ENCODE data around the gene ALG3.

ALG3 gene

GRCh38 chr3:184239221-184239620 is 9.5 kb downstream of the ALG3 start:
- no peak for DNase-seq (ENCODE audit: extremely low read depth, insufficient read length)
- Histone ChIP-seq H3K27me3 (replicated peaks; ENCODE audit: control insufficient read depth, insufficient read depth, low read length) (no peaks in the 10 kb centered on the region), H3K36me3 (ENCODE audit: control insufficient read depth, insufficient read depth, low read length) (peaks cover 16% of the 10 kb centered on the region), H3K4me3 (replicated peaks; ENCODE audit: low read depth, low read length) (no peak overlapping the region)
- TF ChIP-seq CTCF (IDR thresholded peaks at IDR 0.05; ENCODE audit: insufficient read depth, low read length, poor library complexity, severe bottlenecking) = no peak

DNA sequence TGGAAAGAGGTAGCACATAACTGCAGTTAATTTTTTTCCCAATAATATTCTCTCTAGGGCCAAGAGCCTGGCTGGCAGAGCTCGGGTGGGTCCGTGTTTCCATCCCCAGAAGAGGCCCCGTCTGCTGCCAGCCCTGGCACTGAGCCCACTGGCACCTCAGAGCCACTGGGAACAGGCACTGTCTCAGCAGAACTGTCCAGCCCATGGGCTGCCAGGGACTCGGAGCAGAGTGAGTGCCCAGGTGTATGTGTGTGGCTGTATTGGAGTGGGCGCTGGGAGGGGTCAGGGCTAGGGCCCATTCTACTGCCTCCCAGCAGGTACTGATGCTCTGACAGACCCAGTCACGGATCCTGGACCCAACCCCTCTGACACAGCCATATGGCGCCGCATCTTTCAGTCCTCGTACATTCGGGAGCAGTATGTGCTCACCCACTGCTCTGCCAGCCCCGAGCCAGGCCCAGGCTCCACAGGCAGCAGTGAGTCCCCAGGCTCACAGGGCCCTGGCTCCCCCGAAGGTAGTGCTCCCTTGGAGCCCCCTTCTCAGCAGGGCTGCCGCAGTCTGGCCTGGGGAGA is 10.4 kb downstream of the ALG3 start:
- TF ChIP-seq CTCF (IDR thresholded peaks at IDR 0.05; ENCODE audit: insufficient read depth, low read length, poor library complexity, severe bottlenecking) = no peak
- peaks cover 10% of the 10 kb centered on the region for H3K36me3 ChIP-seq (ENCODE audit: control insufficient read depth, insufficient read depth, low read length)
- no peaks in the 10 kb centered on the region for H3K27me3 ChIP-seq (replicated peaks; ENCODE audit: control insufficient read depth, insufficient read depth, low read length)
- H3K4me3 ChIP-seq (replicated peaks; ENCODE audit: low read depth, low read length) = no peak overlapping the region
- no peak for DNase-seq (ENCODE audit: extremely low read depth, insufficient read length)

DNA sequence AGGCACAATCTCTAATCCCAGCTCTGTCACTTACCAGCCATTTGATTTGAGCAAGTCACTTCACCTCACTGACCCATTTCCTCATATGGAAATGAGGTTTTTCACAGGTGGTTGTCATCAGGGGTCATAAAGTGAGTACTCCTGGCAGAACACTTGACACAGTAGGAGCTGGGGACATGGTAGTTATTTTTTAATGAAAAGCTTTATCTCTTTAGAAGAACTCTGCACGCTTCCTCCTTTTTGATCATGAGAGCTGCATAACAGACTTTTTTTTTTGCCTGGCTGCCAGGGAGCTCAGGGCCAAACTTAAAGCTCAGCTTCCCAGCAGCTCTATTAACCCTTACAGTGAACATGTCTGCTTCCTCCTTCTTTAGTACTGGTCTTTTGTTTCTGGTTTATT is 11.0 kb downstream of the ALG3 start:
- no peaks in the 10 kb centered on the region for H3K27me3 ChIP-seq (replicated peaks; ENCODE audit: control insufficient read depth, insufficient read depth, low read length)
- no peak overlapping the region for H3K4me3 ChIP-seq (replicated peaks; ENCODE audit: low read depth, low read length)
- DNase-seq (ENCODE audit: extremely low read depth, insufficient read length) = no peak
- H3K36me3 ChIP-seq (ENCODE audit: control insufficient read depth, insufficient read depth, low read length) = peaks cover 8% of the 10 kb centered on the region
- TF ChIP-seq CTCF (IDR thresholded peaks at IDR 0.05; ENCODE audit: insufficient read depth, low read length, poor library complexity, severe bottlenecking) = no peak

- no peak for DNase-seq (ENCODE audit: extremely low read depth, insufficient read length)
- H3K4me3 ChIP-seq (replicated peaks; ENCODE audit: low read depth, low read length) = no peak overlapping the region
- no peaks in the 10 kb centered on the region for H3K27me3 ChIP-seq (replicated peaks; ENCODE audit: control insufficient read depth, insufficient read depth, low read length)
- peaks cover 2% of the 10 kb centered on the region for H3K36me3 ChIP-seq (ENCODE audit: control insufficient read depth, insufficient read depth, low read length)
- TF ChIP-seq CTCF (IDR thresholded peaks at IDR 0.05; ENCODE audit: insufficient read depth, low read length, poor library complexity, severe bottlenecking) = no peak
Measured at GRCh38 chr3:184237211-184237610, 11.6 kb downstream of the ALG3 start.

DNA sequence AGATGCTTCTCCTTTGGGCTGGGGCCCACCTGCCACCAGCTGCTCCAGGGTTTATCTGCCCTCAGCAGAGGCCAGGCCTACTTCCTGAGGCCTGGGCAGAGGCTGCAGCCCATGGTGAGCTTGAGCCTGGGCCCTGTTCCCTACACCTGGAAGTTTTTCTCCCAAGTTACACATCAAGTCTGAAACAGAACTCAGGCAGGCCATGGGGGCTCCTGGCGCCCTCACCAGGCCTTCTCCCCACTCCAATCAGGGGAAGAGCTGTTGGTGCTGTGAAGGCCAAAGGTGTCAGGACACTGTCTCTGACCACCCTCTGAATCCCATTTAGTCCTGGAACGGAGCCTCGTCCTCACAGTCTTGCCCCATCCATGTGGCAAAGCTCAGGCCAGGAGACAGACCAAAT is 12.1 kb downstream of the ALG3 start:
- TF ChIP-seq CTCF (IDR thresholded peaks at IDR 0.05; ENCODE audit: insufficient read depth, low read length, poor library complexity, severe bottlenecking) = no peak
- DNase-seq (ENCODE audit: extremely low read depth, insufficient read length) = no peak
- H3K4me3 ChIP-seq (replicated peaks; ENCODE audit: low read depth, low read length) = no peak overlapping the region
- H3K36me3 ChIP-seq (ENCODE audit: control insufficient read depth, insufficient read depth, low read length) = no peaks in the 10 kb centered on the region; the same call in 1 of the 2 replicates
- no peaks in the 10 kb centered on the region for H3K27me3 ChIP-seq (replicated peaks; ENCODE audit: control insufficient read depth, insufficient read depth, low read length)

DNA sequence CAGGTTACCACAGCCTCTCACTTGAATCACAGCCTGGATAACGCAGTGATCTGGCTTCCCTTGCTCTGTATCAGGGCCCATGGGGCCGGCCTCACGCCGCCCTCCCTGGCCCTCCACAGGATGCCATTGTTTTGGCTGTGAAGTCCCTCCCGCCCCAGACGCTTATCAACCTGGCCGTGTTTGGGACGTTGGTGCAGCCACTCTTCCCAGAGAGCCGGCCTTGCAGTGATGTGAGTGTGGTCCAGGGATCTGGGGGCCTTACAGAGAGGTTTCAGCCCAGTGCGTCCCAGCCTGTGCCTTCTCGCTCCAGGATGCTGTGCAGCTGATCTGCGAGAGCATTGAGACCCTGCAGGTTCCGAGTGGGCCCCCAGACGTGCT is 12.7 kb downstream of the ALG3 start:
- DNase-seq (ENCODE audit: extremely low read depth, insufficient read length) = no peak
- no peak for TF ChIP-seq CTCF (IDR thresholded peaks at IDR 0.05; ENCODE audit: insufficient read depth, low read length, poor library complexity, severe bottlenecking)
- Histone ChIP-seq H3K36me3 (ENCODE audit: control insufficient read depth, insufficient read depth, low read length) (no peaks in the 10 kb centered on the region), H3K4me3 (replicated peaks; ENCODE audit: low read depth, low read length) (no peak overlapping the region), H3K27me3 (replicated peaks; ENCODE audit: control insufficient read depth, insufficient read depth, low read length) (no peaks in the 10 kb centered on the region)

Measured in GM06990 (cell line).